Measurements from ENCODE around the gene ATP6V1D.

DNA sequence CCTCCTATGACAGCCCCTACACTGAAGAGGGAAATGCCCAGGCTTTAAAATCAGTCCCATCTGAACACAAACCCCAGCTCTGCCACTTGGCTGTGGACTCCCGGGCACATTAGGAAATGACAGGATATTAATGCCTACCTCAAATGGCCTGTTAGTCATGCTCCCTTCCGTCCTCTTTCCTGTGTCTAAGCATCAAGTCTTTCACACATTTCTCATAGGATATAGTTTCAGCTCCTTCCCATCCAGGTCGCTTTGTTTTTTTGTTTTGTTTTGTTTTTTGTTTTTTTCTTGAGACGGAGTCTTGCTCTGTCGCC is 36.2 kb upstream of the ATP6V1D start:
- TF ChIP-seq, protein P1, sequence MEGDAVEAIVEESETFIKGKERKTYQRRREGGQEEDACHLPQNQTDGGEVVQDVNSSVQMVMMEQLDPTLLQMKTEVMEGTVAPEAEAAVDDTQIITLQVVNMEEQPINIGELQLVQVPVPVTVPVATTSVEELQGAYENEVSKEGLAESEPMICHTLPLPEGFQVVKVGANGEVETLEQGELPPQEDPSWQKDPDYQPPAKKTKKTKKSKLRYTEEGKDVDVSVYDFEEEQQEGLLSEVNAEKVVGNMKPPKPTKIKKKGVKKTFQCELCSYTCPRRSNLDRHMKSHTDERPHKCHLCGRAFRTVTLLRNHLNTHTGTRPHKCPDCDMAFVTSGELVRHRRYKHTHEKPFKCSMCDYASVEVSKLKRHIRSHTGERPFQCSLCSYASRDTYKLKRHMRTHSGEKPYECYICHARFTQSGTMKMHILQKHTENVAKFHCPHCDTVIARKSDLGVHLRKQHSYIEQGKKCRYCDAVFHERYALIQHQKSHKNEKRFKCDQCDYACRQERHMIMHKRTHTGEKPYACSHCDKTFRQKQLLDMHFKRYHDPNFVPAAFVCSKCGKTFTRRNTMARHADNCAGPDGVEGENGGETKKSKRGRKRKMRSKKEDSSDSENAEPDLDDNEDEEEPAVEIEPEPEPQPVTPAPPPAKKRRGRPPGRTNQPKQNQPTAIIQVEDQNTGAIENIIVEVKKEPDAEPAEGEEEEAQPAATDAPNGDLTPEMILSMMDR (IDR thresholded peaks at IDR 0.05; ENCODE audit: low read depth, low read length), result no peak
- TF ChIP-seq POLR2A (IDR thresholded peaks at IDR 0.05; ENCODE audit: extremely low read depth, insufficient read length), result no peak
- TF ChIP-seq, protein P2, sequence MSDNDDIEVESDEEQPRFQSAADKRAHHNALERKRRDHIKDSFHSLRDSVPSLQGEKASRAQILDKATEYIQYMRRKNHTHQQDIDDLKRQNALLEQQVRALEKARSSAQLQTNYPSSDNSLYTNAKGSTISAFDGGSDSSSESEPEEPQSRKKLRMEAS (IDR thresholded peaks at IDR 0.05; ENCODE audit: low read depth, low read length), result no peak
